ENCODE results near the gene FBLIM1.

FBLIM1 gene

GRCh38 chr1:15740924-15741850, 17.4 kb upstream of the FBLIM1 start:
- TF ChIP-seq PAX5 (IDR thresholded peaks at IDR 0.05; ENCODE audit: insufficient read depth, low read length, severe bottlenecking) (peak; percentile 8), POLR2AphosphoS5 (IDR thresholded peaks at IDR 0.05; ENCODE audit: low read depth, low read length) (no peak), TAF1 (IDR thresholded peaks at IDR 0.05; ENCODE audit: low read depth, low read length) (no peak)
- DNase-seq (ENCODE audit: insufficient read length, low spot score) (peak; percentile 91), FAIRE-seq (peak; percentile 92)

- DNase-seq (ENCODE audit: insufficient read length, low spot score) (no peak), FAIRE-seq (no peak)
- TF ChIP-seq POLR2A (IDR thresholded peaks at IDR 0.05; ENCODE audit: low read depth, low read length): no peak
- no peak for TF ChIP-seq POU2F2 (IDR thresholded peaks at IDR 0.05; ENCODE audit: low read depth, low read length)
- no peak for TF ChIP-seq SPI1 (IDR thresholded peaks at IDR 0.05; ENCODE audit: low read depth, low read length)
- no peak for TF ChIP-seq TAF1 (IDR thresholded peaks at IDR 0.05; ENCODE audit: low read depth, low read length)
- no peak for TF ChIP-seq POLR2AphosphoS5 (IDR thresholded peaks at IDR 0.05; ENCODE audit: low read depth, low read length)
These were observed 16.2 kb upstream of the FBLIM1 start, which contains the start of gene TMEM82 for GRCh38 chr1:15742339-15742801. TMEM82 (plus strand) TSS chr1:15742499; CDS start chr1:15742560, 61 bp downstream.

DNA sequence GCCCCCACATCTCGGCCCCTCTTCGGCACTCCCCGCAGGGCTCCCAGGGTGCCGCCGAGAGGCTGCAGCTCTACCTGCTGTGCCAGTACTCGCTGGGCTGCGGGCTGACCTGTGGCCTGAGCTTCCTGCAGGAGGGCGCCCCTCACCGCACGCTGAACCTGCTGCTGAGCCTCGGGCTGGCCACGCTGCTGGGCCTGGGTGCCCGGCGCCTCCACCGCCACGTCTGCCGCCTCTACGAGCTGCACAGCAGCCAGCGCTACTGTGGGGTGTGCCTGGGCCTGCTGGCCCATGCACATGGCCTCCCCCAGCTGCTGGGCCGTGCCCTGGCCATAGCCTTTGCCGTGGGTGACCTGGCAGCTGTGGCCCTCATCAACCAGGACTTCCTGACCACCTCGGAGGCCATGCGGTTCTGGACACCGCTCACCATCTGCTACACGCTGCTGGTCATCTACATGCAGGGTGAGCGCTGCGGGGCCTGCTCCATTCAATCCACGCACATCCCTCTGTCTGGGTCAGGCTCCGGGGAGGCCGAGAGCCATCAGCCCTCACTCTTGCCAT, 14.4 kb upstream of the FBLIM1 start:
- FAIRE-seq: no peak
- TF ChIP-seq POU2F2 (IDR thresholded peaks at IDR 0.05; ENCODE audit: low read depth, low read length): no peak
- no peak for TF ChIP-seq POLR2AphosphoS5 (IDR thresholded peaks at IDR 0.05; ENCODE audit: low read depth, low read length)
- no peak for TF ChIP-seq PAX5 (IDR thresholded peaks at IDR 0.05; ENCODE audit: insufficient read depth, low read length, severe bottlenecking)
- TF ChIP-seq TAF1 (IDR thresholded peaks at IDR 0.05; ENCODE audit: low read depth, low read length): no peak
- no peak for TF ChIP-seq SPI1 (IDR thresholded peaks at IDR 0.05; ENCODE audit: low read depth, low read length)
- no peak for TF ChIP-seq POLR2A (IDR thresholded peaks at IDR 0.05; ENCODE audit: low read depth, low read length)

GRCh38 chr1:15747378-15747777, 11.2 kb upstream of the FBLIM1 start:
- no peak for FAIRE-seq
- TF ChIP-seq POLR2A (IDR thresholded peaks at IDR 0.05; ENCODE audit: low read depth, low read length) (no peak), SPI1 (IDR thresholded peaks at IDR 0.05; ENCODE audit: low read depth, low read length) (no peak), TAF1 (IDR thresholded peaks at IDR 0.05; ENCODE audit: low read depth, low read length) (no peak), POLR2AphosphoS5 (IDR thresholded peaks at IDR 0.05; ENCODE audit: low read depth, low read length) (no peak), POU2F2 (IDR thresholded peaks at IDR 0.05; ENCODE audit: low read depth, low read length) (no peak), PAX5 (IDR thresholded peaks at IDR 0.05; ENCODE audit: insufficient read depth, low read length, severe bottlenecking) (no peak)
- no peak for DNase-seq (ENCODE audit: insufficient read length, low spot score)

More for the DNA sequence above, 14.4 kb upstream of the FBLIM1 start:
- DNase-seq (ENCODE audit: insufficient read length, low spot score): no peak

- TF ChIP-seq TAF1 (IDR thresholded peaks at IDR 0.05; ENCODE audit: low read depth, low read length): no peak
- TF ChIP-seq POU2F2 (IDR thresholded peaks at IDR 0.05; ENCODE audit: low read depth, low read length): no peak
- no peak for TF ChIP-seq PAX5 (IDR thresholded peaks at IDR 0.05; ENCODE audit: insufficient read depth, low read length, severe bottlenecking)
- no peak for TF ChIP-seq POLR2AphosphoS5 (IDR thresholded peaks at IDR 0.05; ENCODE audit: low read depth, low read length)
- DNase-seq (ENCODE audit: insufficient read length, low spot score) (no peak), FAIRE-seq (no peak)
These were observed 10.3 kb upstream of the FBLIM1 start for GRCh38 chr1:15748264-15748663.

DNA sequence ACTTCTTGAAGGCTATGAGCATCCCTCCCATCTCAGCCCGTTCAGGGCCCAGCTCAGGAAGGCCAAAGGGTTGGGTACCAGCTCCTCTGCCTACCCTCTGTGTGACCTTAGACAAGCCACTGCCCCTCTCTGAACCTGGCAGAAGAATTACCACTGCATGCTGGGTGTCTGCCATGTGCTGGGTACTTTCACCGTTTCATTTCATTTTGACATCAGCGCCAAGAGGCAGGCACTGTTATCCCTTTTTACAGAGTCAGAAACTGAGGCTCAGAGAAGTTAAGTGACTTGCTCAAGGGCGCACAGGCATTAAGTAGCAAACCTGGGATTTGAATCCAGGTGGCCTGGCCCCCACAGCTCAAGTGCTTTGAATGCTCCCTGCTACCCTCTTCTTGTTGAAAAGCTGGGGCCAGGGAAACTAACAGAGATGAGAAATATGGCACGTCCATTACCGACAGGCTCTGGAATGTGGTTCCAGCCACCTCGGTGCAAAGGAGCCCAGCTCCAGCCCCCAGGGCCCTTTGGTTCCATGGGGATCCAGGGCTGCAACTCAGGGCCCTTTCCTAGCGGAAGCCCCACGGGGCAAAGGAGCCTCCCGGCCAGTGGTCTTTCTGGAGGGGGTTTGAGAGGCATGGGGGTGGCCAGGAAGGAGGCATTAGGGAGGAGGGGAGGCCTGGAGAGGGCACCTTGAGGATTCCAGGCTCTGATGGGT, 9.8 kb upstream of the FBLIM1 start:
- TF ChIP-seq TAF1 (IDR thresholded peaks at IDR 0.05; ENCODE audit: low read depth, low read length) (no peak), POLR2AphosphoS5 (IDR thresholded peaks at IDR 0.05; ENCODE audit: low read depth, low read length) (no peak), SPI1 (IDR thresholded peaks at IDR 0.05; ENCODE audit: low read depth, low read length) (no peak), PAX5 (IDR thresholded peaks at IDR 0.05; ENCODE audit: insufficient read depth, low read length, severe bottlenecking) (no peak), POLR2A (IDR thresholded peaks at IDR 0.05; ENCODE audit: low read depth, low read length) (no peak), POU2F2 (IDR thresholded peaks at IDR 0.05; ENCODE audit: low read depth, low read length) (no peak)
- FAIRE-seq: no peak
- DNase-seq (ENCODE audit: insufficient read length, low spot score): no peak

GRCh38 chr1:15749399-15750291, 8.9 kb upstream of the FBLIM1 start:
- no peak for DNase-seq (ENCODE audit: insufficient read length, low spot score)
- TF ChIP-seq POLR2AphosphoS5 (IDR thresholded peaks at IDR 0.05; ENCODE audit: low read depth, low read length) (no peak), PAX5 (IDR thresholded peaks at IDR 0.05; ENCODE audit: insufficient read depth, low read length, severe bottlenecking) (no peak), TAF1 (IDR thresholded peaks at IDR 0.05; ENCODE audit: low read depth, low read length) (no peak), POLR2A (IDR thresholded peaks at IDR 0.05; ENCODE audit: low read depth, low read length) (no peak), POU2F2 (IDR thresholded peaks at IDR 0.05; ENCODE audit: low read depth, low read length) (no peak), SPI1 (IDR thresholded peaks at IDR 0.05; ENCODE audit: low read depth, low read length) (no peak)
- FAIRE-seq: no peak

GRCh38 chr1:15750924-15751323, 7.7 kb upstream of the FBLIM1 start:
- no peak for TF ChIP-seq POLR2A (IDR thresholded peaks at IDR 0.05; ENCODE audit: low read depth, low read length)
- no peak for TF ChIP-seq POLR2AphosphoS5 (IDR thresholded peaks at IDR 0.05; ENCODE audit: low read depth, low read length)
- no peak for TF ChIP-seq POU2F2 (IDR thresholded peaks at IDR 0.05; ENCODE audit: low read depth, low read length)
- TF ChIP-seq TAF1 (IDR thresholded peaks at IDR 0.05; ENCODE audit: low read depth, low read length): no peak
- no peak for TF ChIP-seq PAX5 (IDR thresholded peaks at IDR 0.05; ENCODE audit: insufficient read depth, low read length, severe bottlenecking)
- TF ChIP-seq SPI1 (IDR thresholded peaks at IDR 0.05; ENCODE audit: low read depth, low read length): no peak
- FAIRE-seq: no peak
- no peak for DNase-seq (ENCODE audit: insufficient read length, low spot score)
